ENCODE data around the gene PDE4D.

PDE4D gene

GRCh38 chr5:59173578-59173977 lies 719.9 kb downstream of the PDE4D start:
- no peak overlapping the region for H2BK120ac ChIP-seq (ENCODE audit: low read depth, low read length)
- no peak overlapping the region for H3K4me3 ChIP-seq (ENCODE audit: low read length in 2 of 2)
- no peak overlapping the region for H3K9ac ChIP-seq (ENCODE audit: low read depth, low read length, poor library complexity)
- H3K18ac ChIP-seq (ENCODE audit: low read length): no peak overlapping the region
- no peaks in the 10 kb centered on the region for H3K36me3 ChIP-seq (replicated peaks in 1 of 2; ENCODE audit: control insufficient read depth in 2 of 2, insufficient read depth in 2 of 2, low read length in 2 of 2)
- H3K4me1 ChIP-seq (ENCODE audit: control insufficient read depth in 2 of 2, insufficient read depth in 1 of 2, low read depth in 1 of 2, low read length in 2 of 2): no peaks in the 10 kb centered on the region
- no peak for DNase-seq (ENCODE audit: low spot score)
- H3K9me3 ChIP-seq (replicated peaks in 1 of 2; ENCODE audit: control insufficient read depth in 2 of 2, insufficient read depth in 1 of 2, low read depth in 1 of 2, low read length in 2 of 2): no peaks in the 10 kb centered on the region
- H2AK5ac ChIP-seq (ENCODE audit: low read depth, low read length): no peak overlapping the region
- no peak overlapping the region for H3K4me2 ChIP-seq (ENCODE audit: insufficient read depth, low read length, poor library complexity, severe bottlenecking)
- H2BK15ac ChIP-seq (ENCODE audit: low read length): no peak overlapping the region
- WGBS, 2 donors (ENCODE audit: extremely low coverage in 2 of 2, insufficient read length in 2 of 2, insufficient replicate concordance in 1 of 2): no CpG with 5 or more reads among the region's 1 CpG
- no peak overlapping the region for H2BK5ac ChIP-seq (ENCODE audit: low read length)
- no peak overlapping the region for H3K23ac ChIP-seq (ENCODE audit: low read depth, low read length, poor library complexity)
- no peak overlapping the region for H2BK12ac ChIP-seq (ENCODE audit: low read length)
- H3K14ac ChIP-seq (ENCODE audit: low read length): no peak overlapping the region
- H3K4ac ChIP-seq (ENCODE audit: low read length): no peak overlapping the region
- H3K27me3 ChIP-seq (ENCODE audit: control insufficient read depth in 3 of 3, insufficient read depth in 3 of 3, low read depth in 1 of 3, low read length in 3 of 3): no peaks in the 10 kb centered on the region
- H2AFZ ChIP-seq (ENCODE audit: low read length): no peak overlapping the region
- H4K91ac ChIP-seq (ENCODE audit: low read depth, low read length, poor library complexity): no peak overlapping the region
- no peaks in the 10 kb centered on the region for H3K79me1 ChIP-seq (ENCODE audit: low read depth, low read length)
- H4K8ac ChIP-seq (ENCODE audit: low read depth, low read length): no peak overlapping the region
- H3K27ac ChIP-seq (replicated peaks; ENCODE audit: low read length): no peak overlapping the region

GRCh38 chr5:59171131-59171530 lies 722.4 kb downstream of the PDE4D start:
- H3K23ac ChIP-seq (ENCODE audit: low read depth, low read length, poor library complexity): no peak overlapping the region
- H3K79me1 ChIP-seq (ENCODE audit: low read depth, low read length): no peaks in the 10 kb centered on the region
- H4K8ac ChIP-seq (ENCODE audit: low read depth, low read length): no peak overlapping the region
- no peak overlapping the region for H3K9ac ChIP-seq (ENCODE audit: low read depth, low read length, poor library complexity)
- no peaks in the 10 kb centered on the region for H3K36me3 ChIP-seq (replicated peaks in 1 of 2; ENCODE audit: control insufficient read depth in 2 of 2, insufficient read depth in 2 of 2, low read length in 2 of 2)
- no peak overlapping the region for H2AK5ac ChIP-seq (ENCODE audit: low read depth, low read length)
- H3K18ac ChIP-seq (ENCODE audit: low read length): no peak overlapping the region
- H3K4me2 ChIP-seq (ENCODE audit: insufficient read depth, low read length, poor library complexity, severe bottlenecking): no peak overlapping the region
- no peak overlapping the region for H3K14ac ChIP-seq (ENCODE audit: low read length)
- H3K4me1 ChIP-seq (ENCODE audit: control insufficient read depth in 2 of 2, insufficient read depth in 1 of 2, low read depth in 1 of 2, low read length in 2 of 2): peaks cover 0 to 9% of the 10 kb centered on the region in 2 donors
- H3K27me3 ChIP-seq (ENCODE audit: control insufficient read depth in 3 of 3, insufficient read depth in 3 of 3, low read depth in 1 of 3, low read length in 3 of 3): no peaks in the 10 kb centered on the region
- no peak overlapping the region for H3K4me3 ChIP-seq (ENCODE audit: low read length in 2 of 2)
- no peak overlapping the region for H4K91ac ChIP-seq (ENCODE audit: low read depth, low read length, poor library complexity)
- no peak overlapping the region for H2AFZ ChIP-seq (ENCODE audit: low read length)
- no peak overlapping the region for H3K27ac ChIP-seq (replicated peaks; ENCODE audit: low read length)
- H2BK12ac ChIP-seq (ENCODE audit: low read length): no peak overlapping the region
- no peak for DNase-seq (ENCODE audit: low spot score)
- H3K4ac ChIP-seq (ENCODE audit: low read length): no peak overlapping the region
- no peak overlapping the region for H2BK120ac ChIP-seq (ENCODE audit: low read depth, low read length)
- H2BK5ac ChIP-seq (ENCODE audit: low read length): no peak overlapping the region
- no peaks in the 10 kb centered on the region for H3K9me3 ChIP-seq (replicated peaks in 1 of 2; ENCODE audit: control insufficient read depth in 2 of 2, insufficient read depth in 1 of 2, low read depth in 1 of 2, low read length in 2 of 2)
- no peak overlapping the region for H2BK15ac ChIP-seq (ENCODE audit: low read length)
- no CpG with 5 or more reads among the region's 2 CpGs for WGBS, 2 donors (ENCODE audit: extremely low coverage in 2 of 2, insufficient read length in 2 of 2, insufficient replicate concordance in 1 of 2)

- Histone ChIP-seq H3K4ac (ENCODE audit: low read length) (no peak overlapping the region), H3K36me3 (replicated peaks in 1 of 2; ENCODE audit: control insufficient read depth in 2 of 2, insufficient read depth in 2 of 2, low read length in 2 of 2) (no peaks in the 10 kb centered on the region), H3K79me1 (ENCODE audit: low read depth, low read length) (no peaks in the 10 kb centered on the region), H3K27ac (replicated peaks; ENCODE audit: low read length) (no peak overlapping the region), H2BK12ac (ENCODE audit: low read length) (no peak overlapping the region), H3K4me2 (ENCODE audit: insufficient read depth, low read length, poor library complexity, severe bottlenecking) (no peak overlapping the region), H3K23ac (ENCODE audit: low read depth, low read length, poor library complexity) (no peak overlapping the region), H3K4me3 (ENCODE audit: low read length in 2 of 2) (no peak overlapping the region), H3K18ac (ENCODE audit: low read length) (no peak overlapping the region), H4K91ac (ENCODE audit: low read depth, low read length, poor library complexity) (no peak overlapping the region), H2AFZ (ENCODE audit: low read length) (no peak overlapping the region), H3K14ac (ENCODE audit: low read length) (no peak overlapping the region), H2BK15ac (ENCODE audit: low read length) (no peak overlapping the region), H3K9ac (ENCODE audit: low read depth, low read length, poor library complexity) (no peak overlapping the region), H2BK5ac (ENCODE audit: low read length) (no peak overlapping the region), H3K9me3 (replicated peaks in 1 of 2; ENCODE audit: control insufficient read depth in 2 of 2, insufficient read depth in 1 of 2, low read depth in 1 of 2, low read length in 2 of 2) (no peaks in the 10 kb centered on the region), H2BK120ac (ENCODE audit: low read depth, low read length) (no peak overlapping the region), H3K4me1 (ENCODE audit: control insufficient read depth in 2 of 2, insufficient read depth in 1 of 2, low read depth in 1 of 2, low read length in 2 of 2) (peaks cover 0 to 9% of the 10 kb centered on the region in 2 donors), H2AK5ac (ENCODE audit: low read depth, low read length) (no peak overlapping the region), H4K8ac (ENCODE audit: low read depth, low read length) (no peak overlapping the region), H3K27me3 (ENCODE audit: control insufficient read depth in 3 of 3, insufficient read depth in 3 of 3, low read depth in 1 of 3, low read length in 3 of 3) (no peaks in the 10 kb centered on the region)
- no CpG with 5 or more reads among the region's 1 CpG for WGBS, 2 donors (ENCODE audit: extremely low coverage in 2 of 2, insufficient read length in 2 of 2, insufficient replicate concordance in 1 of 2)
- DNase-seq (ENCODE audit: low spot score): no peak
Measured at GRCh38 chr5:59169768-59170150, 723.8 kb downstream of the PDE4D start.

- H2AFZ ChIP-seq (ENCODE audit: low read length): no peak overlapping the region
- WGBS, 2 donors (ENCODE audit: extremely low coverage in 2 of 2, insufficient read length in 2 of 2, insufficient replicate concordance in 1 of 2): no CpG with 5 or more reads among the region's 7 CpGs
- H2BK15ac ChIP-seq (ENCODE audit: low read length): no peak overlapping the region
- no peaks in the 10 kb centered on the region for H3K36me3 ChIP-seq (replicated peaks in 1 of 2; ENCODE audit: control insufficient read depth in 2 of 2, insufficient read depth in 2 of 2, low read length in 2 of 2)
- no peak for DNase-seq (ENCODE audit: low spot score)
- H3K18ac ChIP-seq (ENCODE audit: low read length): no peak overlapping the region
- H3K4me3 ChIP-seq (ENCODE audit: low read length in 2 of 2): no peak overlapping the region
- H4K8ac ChIP-seq (ENCODE audit: low read depth, low read length): no peak overlapping the region
- no peak overlapping the region for H3K9ac ChIP-seq (ENCODE audit: low read depth, low read length, poor library complexity)
- H3K9me3 ChIP-seq (replicated peaks in 1 of 2; ENCODE audit: control insufficient read depth in 2 of 2, insufficient read depth in 1 of 2, low read depth in 1 of 2, low read length in 2 of 2): no peaks in the 10 kb centered on the region
- no peaks in the 10 kb centered on the region for H3K27me3 ChIP-seq (ENCODE audit: control insufficient read depth in 3 of 3, insufficient read depth in 3 of 3, low read depth in 1 of 3, low read length in 3 of 3)
- no peak overlapping the region for H3K23ac ChIP-seq (ENCODE audit: low read depth, low read length, poor library complexity)
- no peak overlapping the region for H2AK5ac ChIP-seq (ENCODE audit: low read depth, low read length)
- H2BK5ac ChIP-seq (ENCODE audit: low read length): no peak overlapping the region
- H3K79me1 ChIP-seq (ENCODE audit: low read depth, low read length): no peaks in the 10 kb centered on the region
- no peak overlapping the region for H3K4me2 ChIP-seq (ENCODE audit: insufficient read depth, low read length, poor library complexity, severe bottlenecking)
- H3K4ac ChIP-seq (ENCODE audit: low read length): no peak overlapping the region
- no peak overlapping the region for H3K14ac ChIP-seq (ENCODE audit: low read length)
- H4K91ac ChIP-seq (ENCODE audit: low read depth, low read length, poor library complexity): no peak overlapping the region
- peaks cover 0 to 9% of the 10 kb centered on the region in 2 donors for H3K4me1 ChIP-seq (ENCODE audit: control insufficient read depth in 2 of 2, insufficient read depth in 1 of 2, low read depth in 1 of 2, low read length in 2 of 2)
- no peak overlapping the region for H2BK120ac ChIP-seq (ENCODE audit: low read depth, low read length)
- no peak overlapping the region for H3K27ac ChIP-seq (replicated peaks; ENCODE audit: low read length)
- H2BK12ac ChIP-seq (ENCODE audit: low read length): no peak overlapping the region
Measured at GRCh38 chr5:59169081-59169767, 724.3 kb downstream of the PDE4D start.
